HG02981 (cell line): ENCODE data around the gene UTP25.
"Not testable (repeated sequence)": the region's sequence is repeated elsewhere in the genome, so short reads cannot be mapped to it uniquely, and the experiment has no call there.

Source experiments
- ATAC-seq: cut with Tn5 transposase; IDR thresholded peaks from one replicate; pipeline ENCODE4 v1.9.1; 2021; ENCODE audit warnings: mild to moderate bottlenecking, moderate library complexity; ENCODE audit not compliant: unreplicated experiment

Gene UTP25

GRCh38 chr1:209870151-209870831, 42.5 kb downstream of the UTP25 start:
- ATAC-seq, result no peak

DNA sequence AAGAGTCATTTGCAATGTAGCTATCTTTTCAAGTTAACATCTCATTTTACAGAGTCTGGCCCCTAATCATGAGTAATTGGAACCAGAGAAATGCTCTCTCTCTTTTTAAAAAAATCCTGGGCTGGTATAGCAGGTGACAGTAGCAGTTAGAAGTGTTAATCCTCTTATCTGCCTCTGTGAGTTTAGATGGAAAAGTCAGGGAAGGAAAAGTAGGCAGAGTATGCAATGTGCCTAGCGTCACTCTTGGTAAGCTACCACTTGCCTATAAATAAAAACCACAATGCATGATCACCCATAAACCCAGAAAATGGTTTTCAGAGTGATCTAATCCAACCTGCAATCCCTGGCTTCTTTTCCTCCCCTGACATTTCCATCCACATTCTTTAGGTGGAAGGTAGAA, 43.2 kb downstream of the UTP25 start:
- ATAC-seq, result no peak

- no peak for ATAC-seq
Measured at GRCh38 chr1:209871430-209871829, 43.7 kb downstream of the UTP25 start.

GRCh38 chr1:209873067-209873799, 45.5 kb downstream of the UTP25 start:
- ATAC-seq, result no peak

- ATAC-seq, result no peak
Measured at GRCh38 chr1:209875515-209875914, 47.7 kb downstream of the UTP25 start.

- no peak for ATAC-seq
Measured at GRCh38 chr1:209876078-209876800, 48.5 kb downstream of the UTP25 start.

GRCh38 chr1:209877087-209877764, 49.5 kb downstream of the UTP25 start:
- ATAC-seq, result no peak

DNA sequence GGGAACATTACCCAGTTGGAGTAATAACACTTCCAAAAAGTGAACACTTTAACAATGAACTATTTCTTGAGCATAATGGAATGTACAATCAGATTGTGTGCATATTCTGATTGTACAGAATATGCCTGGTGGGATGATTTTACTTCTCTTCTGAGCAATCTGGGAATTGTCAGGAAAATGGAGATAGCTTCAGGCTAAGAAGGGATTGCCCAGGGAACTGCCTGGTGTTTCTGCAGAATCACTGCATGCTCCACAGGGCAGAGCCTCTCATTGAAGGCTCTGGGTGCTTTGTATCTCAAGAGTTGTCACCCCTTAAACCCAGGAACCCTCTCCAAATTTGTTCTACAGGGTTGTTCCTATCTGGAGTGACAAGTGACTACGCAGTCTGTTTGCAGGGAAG, 51.2 kb downstream of the UTP25 start:
- ATAC-seq, result no peak

DNA sequence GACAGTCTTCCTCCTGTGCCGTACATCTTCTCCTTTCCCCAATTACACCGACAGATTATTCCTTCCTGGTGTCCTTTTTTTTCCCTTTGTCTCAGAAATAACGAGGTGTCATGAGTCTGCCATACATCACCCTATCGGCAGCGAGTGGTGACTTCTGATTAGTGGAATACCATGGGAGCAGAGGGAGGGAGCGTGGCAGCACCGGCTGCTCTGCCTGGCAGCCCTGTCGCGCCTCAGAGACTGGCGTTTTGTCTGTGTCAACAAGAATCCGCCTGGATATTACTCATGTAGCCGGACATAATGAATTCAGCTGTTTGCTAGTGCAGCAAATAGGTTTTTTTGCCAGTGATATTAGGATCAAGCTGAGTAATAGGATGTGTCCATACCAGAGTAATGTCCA, 51.8 kb downstream of the UTP25 start:
- no peak for ATAC-seq

DNA sequence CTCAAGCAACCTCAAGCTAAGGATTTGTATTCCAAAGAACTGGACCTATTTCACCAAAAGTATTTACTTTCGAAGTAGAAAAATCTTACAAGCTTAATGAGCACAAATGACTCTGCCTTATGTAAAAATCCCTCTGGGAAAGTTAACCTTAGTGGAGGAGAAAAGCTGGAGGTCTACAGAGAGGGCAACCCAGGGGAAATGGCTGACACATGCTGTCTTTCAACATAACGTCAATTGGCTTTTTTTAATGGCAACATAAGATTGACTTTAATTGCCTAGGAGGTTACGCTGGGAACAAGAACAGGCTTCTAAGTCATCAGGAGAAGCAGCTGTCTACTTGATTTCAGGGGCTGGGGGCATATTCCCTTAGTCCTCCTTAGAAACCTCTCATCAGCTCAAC, 52.3 kb downstream of the UTP25 start:
- no peak for ATAC-seq

DNA sequence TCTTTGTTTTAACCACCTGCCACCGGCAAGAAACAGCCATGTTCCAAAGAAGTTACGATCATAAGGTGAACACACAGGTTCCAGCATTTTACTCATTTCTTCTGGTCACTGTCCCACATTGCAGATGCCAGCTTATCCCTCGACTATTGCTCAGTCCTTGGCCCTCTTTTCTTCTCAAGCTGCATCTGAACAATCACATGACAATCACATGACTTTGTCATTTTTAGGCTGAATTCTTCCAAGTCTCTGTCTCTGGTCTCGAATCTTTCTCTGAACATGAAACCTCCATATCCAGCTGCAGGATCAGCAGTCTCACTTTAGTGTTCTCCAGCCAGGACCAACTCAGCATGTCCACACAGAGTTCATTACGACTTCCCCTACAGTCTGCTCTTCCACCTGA, 53.8 kb downstream of the UTP25 start:
- ATAC-seq, result no peak

DNA sequence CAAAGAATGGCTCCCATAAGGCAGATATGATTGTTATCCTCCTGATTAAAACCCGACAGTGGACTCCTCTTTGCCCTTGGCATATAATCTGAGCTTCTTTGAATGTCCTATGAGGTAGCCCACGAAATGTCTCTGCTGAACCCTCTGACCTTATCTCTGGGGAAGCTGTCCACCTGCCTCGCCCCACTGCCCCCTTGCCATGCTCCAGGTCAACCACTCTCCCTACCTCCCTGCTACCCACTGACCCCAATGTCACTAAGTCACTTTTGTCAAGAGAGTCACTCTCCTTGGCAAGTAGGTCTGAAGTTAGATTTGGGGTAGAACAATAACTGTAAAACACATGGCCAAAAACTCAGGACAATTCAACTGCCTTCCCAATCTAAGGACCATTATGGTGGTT, 54.5 kb downstream of the UTP25 start:
- no peak for ATAC-seq

DNA sequence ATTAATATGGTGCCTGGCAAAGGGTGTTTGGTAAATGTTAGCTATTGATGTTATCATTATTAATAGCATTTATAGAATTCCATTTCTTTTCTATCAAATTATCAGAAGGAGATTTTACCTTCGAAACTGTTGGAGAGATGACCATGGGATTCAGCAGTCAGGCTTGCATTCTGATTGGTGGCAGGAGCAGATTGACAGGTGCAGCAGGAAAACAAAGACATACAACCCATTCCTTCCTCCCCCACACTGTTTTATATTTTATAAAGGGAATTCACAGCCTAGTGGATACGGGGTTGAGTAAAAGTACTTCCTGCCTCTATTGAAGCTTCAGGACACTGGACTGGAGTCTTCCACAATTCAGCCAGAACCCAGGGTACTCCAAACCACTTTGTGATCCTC, 55.2 kb downstream of the UTP25 start:
- no peak for ATAC-seq

DNA sequence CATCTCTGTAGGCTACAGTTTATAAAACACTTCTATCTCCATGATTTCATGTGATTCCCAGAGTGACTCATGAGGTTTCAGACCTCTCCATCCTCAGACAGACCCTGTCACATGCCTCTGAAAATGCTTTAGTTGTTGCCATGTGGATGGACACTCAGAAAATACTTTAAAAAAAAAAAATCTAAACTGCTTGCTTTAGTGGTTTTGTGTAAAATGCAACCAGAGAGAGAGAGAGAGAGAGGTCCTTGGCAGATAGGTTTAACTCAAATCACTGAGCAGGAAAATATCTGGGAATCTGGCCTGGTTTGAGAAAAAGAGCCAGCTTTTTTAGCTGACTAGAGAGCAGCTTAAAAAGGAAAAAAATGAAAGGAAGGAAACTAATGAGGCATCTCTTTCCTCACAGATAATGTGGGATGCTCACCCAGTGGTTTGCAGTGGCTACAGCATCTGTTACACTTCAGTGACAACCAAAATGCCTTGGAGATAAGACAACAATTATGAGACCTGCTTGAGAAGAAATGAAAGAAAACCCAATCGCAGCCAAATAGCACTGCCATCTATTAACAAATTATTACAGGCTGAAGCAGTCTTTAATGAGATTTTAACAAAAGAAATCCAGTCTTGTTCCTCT, 55.7 kb downstream of the UTP25 start:
- ATAC-seq, result no peak

DNA sequence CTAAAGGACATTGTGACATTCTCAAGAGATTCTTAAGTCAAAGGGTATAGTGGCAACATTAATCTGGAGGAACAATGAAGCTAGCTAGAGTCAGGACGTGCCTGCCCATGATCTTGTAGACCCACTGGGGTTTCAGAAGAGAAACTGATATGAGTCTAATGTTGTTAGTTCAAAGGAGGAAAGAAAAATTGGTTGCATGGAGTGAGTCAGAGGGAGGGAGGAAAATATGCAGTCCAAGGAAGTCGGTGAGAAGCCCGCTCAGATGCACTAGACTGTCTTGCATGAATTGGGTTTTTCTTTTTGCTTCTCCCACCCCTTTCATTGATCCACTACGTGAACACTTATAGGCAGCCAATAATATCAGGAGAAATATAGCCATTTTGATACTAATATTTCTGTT, 56.5 kb downstream of the UTP25 start:
- no peak for ATAC-seq

GRCh38 chr1:209884665-209885117, 56.9 kb downstream of the UTP25 start:
- ATAC-seq, result peak; percentile 95

DNA sequence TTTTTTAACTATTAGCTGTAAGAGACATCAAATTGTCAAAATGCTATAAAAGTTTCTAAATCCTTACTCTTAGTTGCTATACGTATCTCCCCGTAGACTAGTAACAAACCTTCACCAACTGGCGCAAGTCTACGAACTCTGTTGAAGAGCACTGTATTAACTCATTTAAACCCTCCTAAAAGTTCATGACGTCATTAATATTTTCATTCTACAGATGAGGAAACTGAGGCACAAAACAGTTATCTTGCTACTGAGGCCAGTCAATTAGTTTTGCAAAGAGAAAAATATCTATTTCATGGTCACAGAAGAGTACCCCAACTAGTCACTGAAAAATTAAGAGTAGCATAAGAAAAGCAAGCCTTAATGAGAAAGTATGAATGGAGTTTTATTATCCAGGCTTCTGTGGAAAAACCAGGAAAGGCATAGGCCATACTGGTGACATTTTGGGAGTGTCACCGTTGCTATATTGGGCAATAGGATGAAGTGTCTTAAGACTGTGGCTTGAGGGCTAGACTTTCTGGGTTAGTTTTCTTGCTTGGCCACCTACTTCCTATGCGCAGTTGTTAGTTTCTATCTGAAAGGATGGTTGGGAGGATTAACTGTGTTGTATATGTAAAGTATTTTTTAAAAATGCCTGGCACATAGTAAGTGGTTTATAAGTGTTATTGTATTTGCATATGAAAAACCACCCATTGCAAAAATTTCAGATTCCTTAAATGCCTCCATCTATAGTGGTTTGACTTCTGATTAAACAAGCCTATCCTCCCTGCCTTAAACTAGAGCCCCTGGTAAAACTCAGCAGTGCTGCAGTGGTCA, 57.8 kb downstream of the UTP25 start:
- ATAC-seq, result no peak

- no peak for ATAC-seq
Measured at GRCh38 chr1:209886219-209886536, 58.4 kb downstream of the UTP25 start.

DNA sequence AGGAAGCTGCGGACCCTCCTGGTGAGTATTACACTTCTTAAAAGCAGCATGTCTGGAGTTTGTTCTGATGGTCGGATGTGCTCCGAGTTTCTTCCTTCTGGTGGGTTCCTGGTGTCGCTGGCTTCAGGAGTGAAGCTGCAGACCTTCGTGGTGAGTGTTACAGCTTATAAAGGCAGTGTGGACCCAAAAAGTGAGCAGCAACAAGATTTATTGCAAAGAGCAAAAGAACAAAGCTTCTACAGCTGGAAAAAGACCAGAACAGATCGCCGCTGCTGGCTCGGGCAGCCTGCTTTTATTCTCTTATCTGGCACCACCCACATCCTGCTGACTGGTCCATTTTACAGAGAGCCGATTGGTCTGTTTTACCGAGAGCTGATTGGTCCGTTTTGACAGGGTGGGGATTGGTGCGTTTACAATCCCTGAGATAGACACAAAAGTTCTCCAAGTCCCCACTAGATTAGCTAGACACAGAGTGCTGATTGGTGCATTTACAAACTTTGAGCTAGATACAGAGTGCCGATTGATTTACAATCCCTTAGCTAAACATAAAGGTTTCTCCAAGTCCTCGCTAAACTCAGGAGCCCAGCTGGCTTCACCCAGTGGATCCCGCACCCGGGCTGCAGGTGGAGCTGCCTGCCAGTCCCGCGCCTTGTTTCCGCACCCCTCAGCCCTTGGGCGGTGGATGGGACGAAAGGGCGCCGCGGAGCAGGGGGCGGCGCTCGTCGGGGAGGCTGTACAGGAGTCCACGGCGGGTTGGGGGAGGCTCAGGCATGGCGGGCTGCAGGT, 60.7 kb downstream of the UTP25 start:
- not testable (repeated sequence) for ATAC-seq

DNA sequence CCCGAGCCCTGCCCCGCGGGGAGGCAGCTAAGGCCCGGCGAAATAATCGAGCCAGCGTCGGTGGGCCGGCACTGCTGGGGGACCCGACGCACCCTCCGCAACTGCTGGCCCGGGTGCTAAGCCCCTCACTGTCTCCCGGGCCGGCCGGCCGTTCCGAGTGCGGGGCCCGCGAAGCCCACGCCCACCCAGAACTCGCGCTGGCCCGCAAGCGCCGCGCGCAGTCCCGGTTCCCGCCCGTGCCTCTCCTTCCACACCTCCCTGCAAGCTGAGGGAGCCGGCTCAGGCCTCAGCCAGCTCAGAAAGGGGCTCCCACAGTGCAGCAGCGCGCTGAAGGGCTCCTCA, 61.3 kb downstream of the UTP25 start:
- no peak for ATAC-seq
